ENCODE data around the gene MYO18B.
A peak's percentile ranks its signal among the peaks of the same experiment; 100 is the strongest.
"Not testable (repeated sequence)": the region's sequence is repeated elsewhere in the genome, so short reads cannot be mapped to it uniquely, and the experiment has no call there.

The MYO18B gene, protein sequence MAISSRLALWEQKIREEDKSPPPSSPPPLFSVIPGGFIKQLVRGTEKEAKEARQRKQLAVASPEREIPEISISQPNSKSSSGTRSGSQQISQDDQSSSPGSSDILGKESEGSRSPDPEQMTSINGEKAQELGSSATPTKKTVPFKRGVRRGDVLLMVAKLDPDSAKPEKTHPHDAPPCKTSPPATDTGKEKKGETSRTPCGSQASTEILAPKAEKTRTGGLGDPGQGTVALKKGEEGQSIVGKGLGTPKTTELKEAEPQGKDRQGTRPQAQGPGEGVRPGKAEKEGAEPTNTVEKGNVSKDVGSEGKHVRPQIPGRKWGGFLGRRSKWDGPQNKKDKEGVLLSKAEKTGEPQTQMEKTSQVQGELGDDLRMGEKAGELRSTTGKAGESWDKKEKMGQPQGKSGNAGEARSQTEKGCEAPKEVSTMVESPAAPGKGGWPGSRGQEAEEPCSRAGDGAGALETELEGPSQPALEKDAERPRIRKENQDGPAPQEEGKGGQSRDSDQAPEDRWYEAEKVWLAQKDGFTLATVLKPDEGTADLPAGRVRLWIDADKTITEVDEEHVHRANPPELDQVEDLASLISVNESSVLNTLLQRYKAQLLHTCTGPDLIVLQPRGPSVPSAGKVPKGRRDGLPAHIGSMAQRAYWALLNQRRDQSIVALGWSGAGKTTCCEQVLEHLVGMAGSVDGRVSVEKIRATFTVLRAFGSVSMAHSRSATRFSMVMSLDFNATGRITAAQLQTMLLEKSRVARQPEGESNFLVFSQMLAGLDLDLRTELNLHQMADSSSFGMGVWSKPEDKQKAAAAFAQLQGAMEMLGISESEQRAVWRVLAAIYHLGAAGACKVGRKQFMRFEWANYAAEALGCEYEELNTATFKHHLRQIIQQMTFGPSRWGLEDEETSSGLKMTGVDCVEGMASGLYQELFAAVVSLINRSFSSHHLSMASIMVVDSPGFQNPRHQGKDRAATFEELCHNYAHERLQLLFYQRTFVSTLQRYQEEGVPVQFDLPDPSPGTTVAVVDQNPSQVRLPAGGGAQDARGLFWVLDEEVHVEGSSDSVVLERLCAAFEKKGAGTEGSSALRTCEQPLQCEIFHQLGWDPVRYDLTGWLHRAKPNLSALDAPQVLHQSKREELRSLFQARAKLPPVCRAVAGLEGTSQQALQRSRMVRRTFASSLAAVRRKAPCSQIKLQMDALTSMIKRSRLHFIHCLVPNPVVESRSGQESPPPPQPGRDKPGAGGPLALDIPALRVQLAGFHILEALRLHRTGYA (N-terminal part only)

DNA sequence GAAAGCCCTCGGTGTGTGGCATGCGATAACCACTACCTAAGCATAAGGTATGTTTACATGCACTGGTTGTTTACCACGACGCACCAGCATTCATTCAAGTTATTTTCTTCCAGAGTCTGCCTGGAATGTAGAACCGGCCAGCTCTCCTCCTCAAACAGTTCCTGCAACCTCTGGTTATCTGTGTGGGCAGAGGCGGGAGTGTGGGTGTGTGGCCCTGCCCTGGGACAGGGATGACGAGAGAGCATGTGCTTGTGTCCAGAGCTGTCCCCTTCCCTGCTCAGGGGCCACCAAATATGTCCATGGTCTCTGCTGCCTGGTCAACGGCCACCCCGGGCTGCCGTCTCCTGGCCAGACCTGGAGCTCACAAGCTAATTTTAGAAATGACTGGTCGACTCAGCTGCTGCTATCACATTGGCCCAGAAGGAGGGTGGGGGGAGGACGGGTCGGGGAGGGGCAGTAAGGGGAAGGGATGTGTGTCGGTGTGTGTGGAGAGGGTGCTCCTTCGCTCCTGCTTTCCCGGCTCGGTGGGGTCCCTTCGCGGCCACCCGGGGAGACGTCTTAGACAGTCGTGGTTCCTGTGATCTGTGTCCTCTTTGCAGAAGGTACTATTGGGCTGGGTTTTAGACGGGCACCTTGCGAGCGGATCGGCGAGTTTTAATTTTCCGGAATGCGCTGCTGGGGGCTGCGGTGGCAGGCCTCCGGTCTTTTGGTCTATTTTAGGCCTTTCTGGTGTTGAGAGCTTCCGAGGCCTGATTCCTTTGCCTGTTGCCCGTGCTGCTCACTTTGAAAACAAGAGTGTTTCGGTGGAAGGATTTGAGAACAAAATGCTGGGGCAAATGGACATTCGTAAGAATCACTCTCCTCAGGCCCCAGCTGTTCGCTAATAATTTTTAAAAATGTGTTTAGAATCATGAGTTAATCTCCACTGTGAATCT is at the start of gene MYO18B:
TSS of gene MYO18B (plus strand) at position 497 of the 935 bp plus-strand sequence. CDS start 18,905 bp downstream, outside the sequence.
- Histone ChIP-seq H3K27ac (no peak within 1 kb of the TSS), H3K4me3 (no peak within 1 kb of the TSS)

DNA sequence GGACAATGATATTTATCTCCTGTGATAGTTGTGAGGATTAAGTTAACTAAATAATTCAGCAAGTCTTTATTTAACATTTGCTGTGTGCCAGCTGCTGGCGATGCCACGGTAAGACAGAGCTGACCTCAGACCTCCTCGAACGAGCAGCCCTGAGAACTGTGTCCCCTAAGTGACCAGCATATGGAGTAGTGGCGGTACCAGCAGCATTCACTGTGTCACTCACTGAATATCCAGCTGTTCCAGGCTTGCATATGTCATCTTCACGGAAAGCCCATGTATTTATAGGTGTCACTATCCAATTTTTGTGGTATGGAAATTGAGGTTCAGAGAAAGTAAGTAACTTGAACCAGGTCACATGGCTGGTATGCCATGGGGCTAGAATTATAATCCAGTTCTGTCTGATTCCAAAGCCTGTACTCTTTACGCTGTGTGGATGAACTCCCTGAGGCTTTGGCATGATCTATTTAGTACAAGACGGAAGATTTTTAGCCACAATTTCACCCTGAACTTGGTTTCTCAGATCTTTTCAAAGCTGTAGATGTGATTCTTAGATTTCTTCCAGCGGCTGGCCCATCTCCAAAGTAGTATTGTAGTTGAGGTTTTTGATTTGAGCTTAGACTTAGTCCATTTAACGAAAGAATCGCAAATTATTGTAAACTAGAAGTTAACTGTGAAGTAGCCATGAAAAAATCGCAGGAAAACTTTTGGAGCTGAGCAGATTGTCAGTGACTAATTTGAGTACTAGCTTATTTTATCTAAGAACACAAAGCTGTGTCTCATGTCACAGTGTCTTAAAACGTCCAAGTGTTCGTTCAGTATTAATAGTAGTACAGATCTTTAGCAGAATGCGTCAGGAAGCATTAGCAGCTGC is 49.4 kb upstream of the MYO18B start:
- no peak overlapping the region for H3K4me3 ChIP-seq
- H3K27ac ChIP-seq = no peak overlapping the region

- Histone ChIP-seq H3K27ac (no peak overlapping the region), H3K4me3 (no peak overlapping the region)
Observed at GRCh38 chr22:25693268-25693565, 48.8 kb upstream of the MYO18B start.

- Histone ChIP-seq H3K27ac (no peak overlapping the region), H3K4me3 (no peak overlapping the region)
Observed at GRCh38 chr22:25694196-25694907, 47.6 kb upstream of the MYO18B start.

DNA sequence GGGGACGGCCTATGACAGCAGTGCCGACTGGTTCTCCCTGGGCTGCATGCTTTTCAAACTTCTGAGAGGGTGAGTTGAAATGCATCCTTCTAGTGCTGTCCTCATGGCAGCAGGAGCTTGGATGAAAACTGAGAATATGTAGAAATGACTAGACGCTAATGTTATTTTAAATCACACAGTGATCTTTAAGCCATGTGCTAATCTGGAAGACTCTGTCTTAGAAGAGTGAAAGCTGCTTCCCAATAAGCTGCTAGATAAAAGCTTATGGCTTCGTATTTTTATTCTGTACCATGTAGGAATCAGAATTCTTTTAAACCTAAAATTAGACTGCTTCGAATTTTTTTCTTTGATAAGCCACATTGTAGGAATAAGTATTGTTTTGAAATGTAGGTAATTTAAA is 46.8 kb upstream of the MYO18B start:
- H3K4me3 ChIP-seq = no peak overlapping the region
- H3K27ac ChIP-seq = no peak overlapping the region

- no peak overlapping the region for H3K4me3 ChIP-seq
- no peak overlapping the region for H3K27ac ChIP-seq
Observed at GRCh38 chr22:25696763-25697162, 45.2 kb upstream of the MYO18B start.

DNA sequence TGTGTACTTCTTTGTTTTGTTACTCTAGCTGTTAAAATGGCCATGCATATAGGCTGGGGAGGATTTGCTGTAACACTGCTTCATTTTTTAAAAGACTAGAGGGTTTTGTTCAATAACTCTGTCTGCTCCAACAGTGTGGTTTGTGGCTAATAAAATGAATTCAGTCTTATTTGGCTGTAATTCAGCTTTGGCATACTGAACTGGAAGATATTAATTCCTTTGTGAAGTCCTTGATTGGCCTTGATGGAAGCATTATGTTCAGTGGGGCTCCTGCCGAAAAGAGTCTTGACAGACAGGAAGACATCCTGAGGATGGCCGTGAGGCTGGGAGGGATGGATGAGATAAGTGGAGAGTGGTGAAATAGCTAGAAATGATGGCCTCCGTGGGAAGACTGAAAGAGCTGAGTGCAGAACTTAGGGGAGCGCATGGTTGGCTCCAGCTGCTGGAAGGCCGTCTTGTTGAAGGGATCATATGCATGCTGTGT is 44.8 kb upstream of the MYO18B start:
- Histone ChIP-seq H3K27ac (no peak overlapping the region), H3K4me3 (no peak overlapping the region)

- H3K27ac ChIP-seq = no peak overlapping the region
Observed at GRCh38 chr22:25697978-25698377, 44.0 kb upstream of the MYO18B start.

GRCh38 chr22:25698461-25698860 is 43.5 kb upstream of the MYO18B start:
- Histone ChIP-seq H3K27ac (no peak overlapping the region), H3K4me3 (no peak overlapping the region)

More at GRCh38 chr22:25697978-25698377, 44.0 kb upstream of the MYO18B start:
- H3K4me3 ChIP-seq = no peak overlapping the region

GRCh38 chr22:25698978-25699377 is 43.0 kb upstream of the MYO18B start:
- H3K27ac ChIP-seq = no peak overlapping the region
- no peak overlapping the region for H3K4me3 ChIP-seq

DNA sequence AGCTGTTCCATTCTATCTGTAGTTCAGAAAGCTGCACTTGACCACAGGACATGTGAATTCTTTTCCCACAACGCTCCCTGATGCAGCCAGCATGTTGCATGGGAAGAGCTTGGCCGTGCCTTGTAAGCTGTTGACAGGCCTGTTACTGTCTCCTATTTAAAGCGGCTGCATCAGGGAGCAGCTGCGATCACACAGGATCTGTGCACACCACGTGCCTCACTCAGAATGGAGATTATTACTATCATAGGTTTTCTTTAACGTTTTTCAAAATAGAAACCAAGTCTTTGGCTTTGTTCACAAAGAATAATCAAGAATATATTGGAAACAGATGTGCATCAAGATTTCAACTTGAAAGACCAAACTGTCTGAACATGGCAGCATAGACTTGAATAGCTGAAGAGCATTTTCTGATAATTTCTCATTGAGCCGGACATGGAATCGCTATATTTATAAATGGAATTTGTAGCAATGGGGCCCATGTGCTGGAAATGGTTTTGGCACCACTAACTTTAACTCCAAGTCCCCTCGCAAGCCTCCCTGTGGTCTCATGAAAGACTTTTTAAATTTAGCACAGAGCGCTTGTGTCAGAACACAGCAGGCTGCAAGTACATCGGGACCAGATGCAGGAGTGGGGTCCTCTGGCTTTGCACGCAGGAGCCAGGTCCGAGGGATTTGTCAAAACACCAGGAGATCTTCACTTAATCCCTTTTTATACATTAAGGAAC is 40.8 kb upstream of the MYO18B start:
- no peak overlapping the region for H3K4me3 ChIP-seq
- H3K27ac ChIP-seq = peak overlapping the region in 2 of 21 experiments; percentile 20 to 43

DNA sequence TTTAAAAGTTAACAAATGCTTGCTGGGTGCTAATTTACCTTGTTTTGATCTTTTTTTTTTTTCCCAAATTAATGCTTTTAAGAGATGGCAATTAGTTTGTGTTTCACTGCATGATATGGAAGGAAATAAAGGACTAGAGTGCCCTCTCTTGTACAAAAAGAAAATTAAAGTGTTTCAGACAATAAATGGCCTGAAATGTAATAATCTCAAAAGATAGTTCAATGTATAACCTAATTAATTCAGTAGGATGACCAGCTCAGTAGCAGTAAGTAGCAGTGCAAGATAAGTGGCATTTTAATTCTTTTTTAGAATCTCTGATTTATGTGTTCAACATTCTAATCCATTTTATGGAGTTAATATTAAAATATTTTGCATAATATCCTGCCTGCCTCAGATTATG is 39.9 kb upstream of the MYO18B start:
- H3K27ac ChIP-seq = peak overlapping the region in 1 of 21 experiments; percentile 43
- H3K4me3 ChIP-seq = no peak overlapping the region

GRCh38 chr22:25702571-25703167 is 39.3 kb upstream of the MYO18B start:
- Histone ChIP-seq H3K27ac (no peak overlapping the region), H3K4me3 (no peak overlapping the region)

DNA sequence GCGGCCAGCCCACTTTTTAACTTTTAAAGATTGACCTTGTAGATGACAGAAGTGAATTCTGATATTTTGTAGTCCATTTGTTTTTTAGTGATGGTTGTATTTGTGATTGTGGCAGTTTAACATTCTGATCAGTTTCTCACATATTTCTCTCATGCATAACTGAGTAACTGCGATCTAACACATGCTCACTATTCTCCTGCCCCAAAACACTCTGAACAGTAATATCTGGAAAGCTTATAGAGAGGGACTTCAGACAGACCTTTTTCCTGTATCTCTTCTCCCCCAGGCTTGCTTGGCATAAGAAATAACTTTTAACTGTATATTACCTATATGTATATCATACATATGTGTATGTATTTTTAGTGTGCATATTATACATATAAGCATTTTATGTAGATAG is 37.3 kb upstream of the MYO18B start:
- Histone ChIP-seq H3K27ac (no peak overlapping the region), H3K4me3 (no peak overlapping the region)

- Histone ChIP-seq H3K4me3 (no peak overlapping the region), H3K27ac (no peak overlapping the region)
Observed at GRCh38 chr22:25706197-25706596, 35.8 kb upstream of the MYO18B start.

DNA sequence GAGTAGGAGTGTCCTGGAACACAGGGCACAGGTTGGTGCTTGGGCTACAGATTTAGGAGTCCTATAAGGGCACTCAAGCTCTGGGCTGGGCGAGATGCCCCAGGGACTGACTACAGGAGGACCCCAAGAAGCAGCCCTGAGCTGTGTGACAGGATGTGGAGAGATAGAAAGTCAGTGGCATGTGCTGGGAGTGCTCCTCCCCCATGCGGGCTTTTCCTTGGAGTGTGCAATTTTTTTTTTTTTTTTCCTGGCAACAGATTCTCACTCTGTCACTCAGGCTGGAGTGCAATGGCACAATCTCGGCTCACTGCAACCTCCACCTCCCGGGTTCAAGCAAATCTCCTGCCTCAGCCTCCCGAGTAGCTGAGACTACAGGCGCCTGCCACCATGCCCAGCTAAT is 33.6 kb upstream of the MYO18B start:
- not testable (repeated sequence) for H3K27ac ChIP-seq, H3K4me3 ChIP-seq

All from skin epidermis (tissue), 12 donors.